Endothelial cell of umbilical vein (primary cell): ENCODE results near the gene JADE3. TPM values are rescaled to one million over a fixed set of nuclear protein-coding genes. Genes with fewer than 3 reads are reported as not detected.

Experiments used
- BruUV-seq: library from RNA; stranded (reverse); fragments of 400-500 nt; replicated peaks from 2 replicates; lab custom pipeline; 2021; lab: Mats Ljungman, UMichigan
- CTCF ChIA-PET: fragments of 300-600, 350-600 bp; sonication (Branson Sonifier 250); formaldehyde crosslinking; loops from one replicate; lab custom pipeline; 2021; ENCODE audit warnings: antibody characterized with exemption, inconsistent platforms; lab: Charles Lee
- POLR2A ChIA-PET: fragments of 300-600, 350-600 bp; sonication (Branson Sonifier 250); formaldehyde crosslinking; loops from one replicate; lab custom pipeline; 2021; ENCODE audit warnings: antibody characterized with exemption, inconsistent platforms; lab: Charles Lee
- DNase-seq: peaks from one replicate; pipeline ENCODE4 v3.0.0-alpha.2; 2011; ENCODE audit warnings: low read depth, low spot score
- FAIRE-seq: peaks from 2 replicates; lab custom pipeline; 2011; peaks lifted over from hg19 to GRCh38; lab: Jason Lieb, UNC
- H2AFZ ChIP-seq: 2 replicates; pipeline ENCODE4 v1.6.0; 2012; ENCODE audit warnings: low read depth, low read length, control low read depth, inconsistent platforms
- H3K27ac ChIP-seq: 2 replicates; pipeline ENCODE4 v1.5.1; 2011; ENCODE audit warnings: low read depth, mild to moderate bottlenecking, control low read depth, low read length, moderate library complexity; ENCODE audit not compliant: insufficient read depth
- H3K27me3 ChIP-seq, 2 experiments: 2 replicates each; pipeline versions ENCODE4 v1.6.0 to v1.6.1; 2011; ENCODE audit warnings: low read length in 2 of 2, mixed read lengths in 1 of 2; ENCODE audit not compliant: control insufficient read depth in 2 of 2, insufficient read depth in 2 of 2
- H3K36me3 ChIP-seq, 2 experiments: 2 replicates in 1 of 2; 3 replicates in 1 of 2; pipeline ENCODE4 v1.5.1; 2011; ENCODE audit warnings: low read length in 2 of 2, mild to moderate bottlenecking in 1 of 2, moderate library complexity in 1 of 2; ENCODE audit not compliant: control insufficient read depth in 2 of 2, insufficient read depth in 2 of 2; ENCODE audit errors: extremely low read depth in 1 of 2
- H3K4me1 ChIP-seq: 3 replicates; pipeline ENCODE4 v1.5.1; 2011; ENCODE audit warnings: mild to moderate bottlenecking, low read length; ENCODE audit not compliant: control insufficient read depth, insufficient read depth; ENCODE audit errors: extremely low read depth
- H3K4me2 ChIP-seq: 2 replicates; pipeline ENCODE4 v1.6.1; 2011; ENCODE audit warnings: low read length, control low read depth, mixed read lengths; ENCODE audit not compliant: insufficient read depth
- H3K4me3 ChIP-seq, 3 experiments: fragments of 200-600 bp in 1 of 3; sonication (generic), shearing (Covaris generic) in 1 of 3; replicated peaks in 1 of 3; 2 replicates each; pipeline ENCODE4 v1.5.1; 2011 to 2016; ENCODE audit warnings: control low read depth in 3 of 3, low read length in 3 of 3, mild to moderate bottlenecking in 2 of 3, inconsistent platforms in 1 of 3, low read depth in 1 of 3, moderate library complexity in 1 of 3; ENCODE audit not compliant: insufficient read depth in 1 of 3
- H3K79me2 ChIP-seq: 2 replicates; pipeline ENCODE4 v1.6.0; 2012; ENCODE audit warnings: low read length, inconsistent platforms; ENCODE audit not compliant: control insufficient read depth, insufficient read depth
- H3K9ac ChIP-seq: replicated peaks from 2 replicates; pipeline ENCODE3; 2011; ENCODE audit warnings: low read length, control low read depth; ENCODE audit not compliant: insufficient read depth; ENCODE audit errors: extremely low read depth
- H3K9me1 ChIP-seq: replicated peaks from 3 replicates; pipeline ENCODE4 v1.6.0; 2011; ENCODE audit warnings: mild to moderate bottlenecking, low read length; ENCODE audit not compliant: control insufficient read depth, insufficient read depth; ENCODE audit errors: extremely low read depth
- H3K9me3 ChIP-seq: replicated peaks from 2 replicates; pipeline ENCODE4 v1.5.1; 2012; ENCODE audit warnings: low read length, inconsistent platforms; ENCODE audit not compliant: control insufficient read depth, insufficient read depth
- H4K20me1 ChIP-seq: replicated peaks from 2 replicates; pipeline ENCODE3; 2011; ENCODE audit warnings: mild to moderate bottlenecking, low read length; ENCODE audit not compliant: control insufficient read depth, insufficient read depth; ENCODE audit errors: extremely low read depth
- CTCF ChIP-seq, 2 donors: IDR thresholded peaks; 1 replicate in 1 of 2; 2 replicates in 1 of 2; pipeline ENCODE4 v1.5.1; 2011; ENCODE audit warnings: low read length in 2 of 2, mild to moderate bottlenecking in 2 of 2, moderate library complexity in 2 of 2, control low read depth in 1 of 2, inconsistent platforms in 1 of 2, low read depth in 1 of 2; ENCODE audit not compliant: insufficient read depth in 1 of 2; ENCODE audit errors: extremely low read depth in 1 of 2
- EZH2 ChIP-seq: IDR thresholded peaks from 2 replicates; pipeline ENCODE4 v1.6.1; 2012; ENCODE audit warnings: borderline replicate concordance, low read depth, mild to moderate bottlenecking, moderate library complexity, low read length, inconsistent platforms; ENCODE audit not compliant: severe bottlenecking
- FOS ChIP-seq: IDR thresholded peaks from 2 replicates; pipeline ENCODE4 v1.6.1; 2011; ENCODE audit warnings: mild to moderate bottlenecking, low read length, moderate library complexity, borderline replicate concordance; ENCODE audit not compliant: insufficient read depth
- GATA2 ChIP-seq: IDR thresholded peaks from 2 replicates; pipeline ENCODE4 v1.7.0; 2011; ENCODE audit warnings: low read depth, mild to moderate bottlenecking, moderate library complexity, mixed read lengths, low read length; ENCODE audit not compliant: insufficient read length, insufficient read depth
- JUN ChIP-seq: IDR thresholded peaks from 2 replicates; pipeline ENCODE4 v1.6.1; 2011; ENCODE audit warnings: borderline replicate concordance, low read depth; ENCODE audit not compliant: insufficient read length, insufficient read depth
- MAX ChIP-seq: IDR thresholded peaks from 2 replicates; pipeline ENCODE4 v1.6.1; 2011; ENCODE audit not compliant: insufficient read depth, insufficient read length
- MYC ChIP-seq: IDR thresholded peaks from one replicate; pipeline ENCODE4 v1.6.1; 2011; ENCODE audit warnings: mild to moderate bottlenecking, low read depth, low read length
- POLR2A ChIP-seq: IDR thresholded peaks from 2 replicates; pipeline ENCODE4 v1.6.1; 2012; ENCODE audit warnings: low read depth, mild to moderate bottlenecking, control low read depth, low read length
- POLR2AphosphoS5 ChIP-seq: IDR thresholded peaks from 2 replicates; pipeline ENCODE4 v1.6.1; 2012; ENCODE audit warnings: low read depth, mild to moderate bottlenecking, control low read depth, low read length, moderate library complexity; ENCODE audit not compliant: insufficient read depth
- dilution Hi-C: fragments of 300-500 bp; cut with MboI; formaldehyde crosslinking; loops from one replicate; pipeline ENCODE4 v1.15.0; 2019; ENCODE audit warnings: low sequenced_read_pairs; ENCODE audit not compliant: extremely low pct_ligation_motif_present
- intact Hi-C: fragments of 100-400 bp; cut with micrococcal nuclease; formaldehyde crosslinking; loops from one replicate; pipeline ENCODE4 v1.10.0; 2022
- polyA plus RNA-seq, 4 experiments: library from polyadenylated mRNA; depleted of rRNA in 3 of 4; stranded (reverse) in 3 of 4; unstranded in 1 of 4; fragments of >200 nt; gene quantifications; 2 replicates each; pipeline versions ENCODE4 v1.2.1 to v1.2.3, GENCODE V29; 2011 to 2012; ENCODE audit warnings: missing spikeins in 1 of 4
- total RNA-seq: library from RNA; stranded (reverse); gene quantifications from 2 replicates; pipeline ENCODE4 v1.2.3, GENCODE V29; 2021

JADE3 gene
- total and polyA plus RNA-seq, 2 donors (not counting 3 experiments of a cell fraction or from before 2014, with no cell fraction given): 4.9 to 18.4 TPM

GRCh38 chrX:47080915-47081236 lies 168.7 kb downstream of the JADE3 start:
- peaks cover 2% of the 10 kb centered on the region for H3K4me1 ChIP-seq
- dilution Hi-C loops: no loop called here
- no peak overlapping the region for H3K27ac ChIP-seq
- no peaks in the 10 kb centered on the region for H3K36me3 ChIP-seq
- no peak overlapping the region for H2AFZ ChIP-seq
- ChIA-PET CTCF (no interaction called here), POLR2A (no interaction called here)
- no peaks in the 10 kb centered on the region for H3K9me3 ChIP-seq
- no peaks in the 10 kb centered on the region for H3K27me3 ChIP-seq
- H3K79me2 ChIP-seq: no peaks in the 10 kb centered on the region
- FAIRE-seq (no peak), DNase-seq (no peak)
- no peak overlapping the region for H3K4me2 ChIP-seq
- no peaks in the 10 kb centered on the region for H3K9me1 ChIP-seq
- H3K9ac ChIP-seq: no peak overlapping the region
- intact Hi-C loops: no loop called here
- no peaks in the 10 kb centered on the region for H4K20me1 ChIP-seq
- TF ChIP-seq POLR2A: no peak
- TF ChIP-seq MYC: no peak
- no peak overlapping the region for H3K4me3 ChIP-seq
- no TSS peak for BruUV-seq

- Histone ChIP-seq H3K4me3 (no peak overlapping the region), H3K27ac (no peak overlapping the region), H3K27me3 (no peaks in the 10 kb centered on the region), H3K4me2 (no peak overlapping the region), H3K36me3 (no peaks in the 10 kb centered on the region), H3K9me3 (no peaks in the 10 kb centered on the region), H4K20me1 (no peaks in the 10 kb centered on the region), H2AFZ (no peak overlapping the region), H3K9me1 (no peaks in the 10 kb centered on the region), H3K79me2 (no peaks in the 10 kb centered on the region), H3K4me1 (no peaks in the 10 kb centered on the region), H3K9ac (no peak overlapping the region)
- POLR2A ChIA-PET: no interaction called here
- peak; percentile 37 for FAIRE-seq
- dilution Hi-C loops (no loop called here), intact Hi-C loops (loop anchor here (5.0 to 10.0 kb wide), 3 partner anchors 189 to 536 kb away; no protein-coding TSS in a partner anchor)
- BruUV-seq: no TSS peak
- TF ChIP-seq JUN: no peak
- TF ChIP-seq CTCF (IDR thresholded peaks at IDR 0.05; ENCODE audit: extremely low read depth in 1 of 2, insufficient read depth in 1 of 2, low read depth in 1 of 2, low read length in 2 of 2): no peak
- TF ChIP-seq GATA2: no peak
- TF ChIP-seq POLR2AphosphoS5: no peak
- no peak for TF ChIP-seq MAX
- TF ChIP-seq POLR2A: no peak
- no peak for TF ChIP-seq MYC
- no peak for TF ChIP-seq FOS
- TF ChIP-seq EZH2: no peak
- DNase-seq: no peak
- CTCF ChIA-PET: interaction anchor here (1.1 to 1.2 kb wide), 2 partner anchors 44 to 61 kb away, joined by 3 to 7 read pairs; no protein-coding TSS in a partner anchor
Observed at GRCh38 chrX:47091149-47091775, 179.0 kb downstream of the JADE3 start.
